ENCODE measurements around the gene ACSS1.
A peak's percentile ranks its signal among the peaks of the same experiment; 100 is the strongest.
"Not testable (repeated sequence)": the region's sequence is repeated elsewhere in the genome, so short reads cannot be mapped to it uniquely, and the experiment has no call there.

ACSS1 gene

DNA sequence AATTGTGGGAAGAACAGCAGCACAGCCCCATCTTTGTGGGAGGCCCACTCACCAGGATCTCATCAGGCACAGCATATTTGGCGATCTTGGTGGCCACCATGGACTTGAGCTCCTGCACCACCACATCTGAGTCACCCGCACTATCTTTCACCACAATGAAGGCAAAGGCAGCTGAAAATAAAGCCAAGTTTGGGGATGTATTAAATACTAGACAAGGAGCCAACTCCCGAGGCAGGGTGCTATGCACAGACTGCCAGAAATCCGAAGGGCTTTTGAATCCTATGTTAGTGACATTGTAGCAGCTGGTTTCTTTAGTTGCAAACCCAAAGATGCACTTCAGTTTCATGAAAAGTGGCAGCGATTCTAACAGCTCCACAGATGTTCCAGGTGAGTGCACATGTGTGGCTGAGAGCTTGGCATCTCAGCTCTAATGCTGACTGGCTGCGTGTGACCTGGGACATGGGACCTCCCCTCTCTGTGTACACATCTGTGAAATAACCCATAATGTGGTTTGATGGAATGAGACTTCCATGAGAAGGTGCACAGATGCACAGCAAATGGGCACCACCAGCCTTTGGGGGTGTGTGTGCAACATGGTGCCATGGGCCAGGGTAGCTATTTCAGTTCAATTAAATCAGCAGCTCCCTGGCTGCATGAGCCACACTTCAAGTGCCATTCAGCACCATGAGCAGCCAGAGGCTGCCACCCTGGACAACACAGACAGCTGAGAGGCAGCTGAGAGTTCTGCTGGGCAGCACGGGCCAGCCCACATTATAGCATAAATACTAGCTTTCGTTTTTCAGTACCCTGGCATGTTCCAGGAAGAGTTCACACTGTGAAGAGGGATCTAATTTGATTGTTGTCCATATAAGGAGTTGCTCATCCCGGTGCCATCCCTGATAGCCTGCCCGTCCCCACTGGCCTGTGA is 48.5 kb downstream of the ACSS1 start:
- DNase-seq, result no peak

DNA sequence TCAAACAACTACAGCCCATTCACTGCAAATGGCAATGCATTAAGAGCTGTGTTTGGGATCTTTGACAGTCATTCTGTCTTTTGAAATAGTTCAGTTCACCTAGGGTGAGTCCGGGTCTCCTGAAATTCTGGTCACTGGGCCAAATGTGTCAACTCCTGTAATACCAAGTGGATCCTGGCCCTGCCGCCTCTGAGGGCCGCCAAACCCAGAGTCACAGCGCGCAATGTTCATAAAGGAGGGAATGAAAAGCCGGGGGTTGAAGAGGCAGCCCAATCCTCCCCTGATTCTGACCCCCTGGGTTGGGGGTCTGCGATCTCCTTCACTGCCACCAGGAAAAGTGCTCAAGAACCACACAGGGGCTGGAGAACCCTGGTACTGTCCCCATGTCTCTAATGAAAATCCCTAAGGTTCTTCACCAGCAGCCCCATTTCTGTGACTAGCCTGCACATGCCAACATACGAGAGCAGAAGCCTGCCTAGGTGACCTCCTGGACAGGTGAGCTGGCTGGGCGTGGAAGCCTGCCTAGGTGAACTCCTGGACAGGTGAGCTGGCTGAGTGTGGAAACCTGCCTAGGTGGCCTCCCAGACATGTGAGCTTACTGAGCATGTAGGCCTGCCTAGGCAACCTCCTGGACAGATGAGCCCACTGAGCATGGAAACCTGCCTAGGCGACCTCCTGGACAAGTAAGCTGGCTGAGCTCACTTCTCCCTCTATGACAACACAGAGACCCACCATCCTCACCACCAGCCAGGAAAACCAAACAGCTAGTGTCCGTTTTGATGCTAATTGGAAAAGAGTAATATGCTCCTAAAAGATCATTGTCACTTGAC is 49.3 kb downstream of the ACSS1 start:
- DNase-seq, result no peak

DNA sequence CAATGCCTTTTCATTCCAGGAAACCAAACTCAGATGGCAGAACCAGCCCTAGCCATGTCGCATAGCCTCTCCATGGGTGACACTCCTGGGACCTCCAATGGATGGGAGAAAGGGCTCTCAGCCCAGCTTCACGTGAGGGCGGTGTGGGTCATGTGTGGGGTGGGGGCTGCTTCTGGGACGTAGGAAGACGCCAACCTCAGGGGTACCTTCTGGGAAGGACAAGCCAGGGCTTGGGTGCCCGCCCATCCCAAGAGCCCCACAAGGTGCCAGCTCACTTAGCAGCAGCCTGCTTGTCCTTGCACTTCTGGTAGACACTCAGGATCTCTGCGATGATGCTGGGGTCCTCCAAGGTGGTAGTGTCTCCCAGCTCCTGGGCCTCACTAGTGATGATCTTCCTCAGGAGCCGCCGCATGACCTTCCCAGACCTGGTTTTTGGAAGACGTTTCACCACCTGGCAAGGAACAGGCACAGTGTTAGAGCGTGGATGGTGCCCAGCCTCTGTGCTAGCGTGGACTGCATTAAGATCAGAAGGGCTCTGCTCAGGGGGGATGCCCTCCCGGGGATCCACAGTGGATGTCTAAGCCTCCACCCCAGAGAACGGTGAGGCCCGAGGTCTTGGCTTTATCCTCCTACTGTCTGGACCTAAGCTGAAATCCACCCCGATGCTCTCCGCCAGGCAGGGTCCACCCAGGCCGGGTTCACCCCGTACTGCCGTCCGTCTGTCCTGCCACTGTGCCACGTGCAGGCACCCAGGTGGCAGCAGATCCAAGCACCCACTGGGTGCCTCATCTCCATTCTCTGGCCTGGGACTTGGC is 50.2 kb downstream of the ACSS1 start:
- DNase-seq, result no peak

DNA sequence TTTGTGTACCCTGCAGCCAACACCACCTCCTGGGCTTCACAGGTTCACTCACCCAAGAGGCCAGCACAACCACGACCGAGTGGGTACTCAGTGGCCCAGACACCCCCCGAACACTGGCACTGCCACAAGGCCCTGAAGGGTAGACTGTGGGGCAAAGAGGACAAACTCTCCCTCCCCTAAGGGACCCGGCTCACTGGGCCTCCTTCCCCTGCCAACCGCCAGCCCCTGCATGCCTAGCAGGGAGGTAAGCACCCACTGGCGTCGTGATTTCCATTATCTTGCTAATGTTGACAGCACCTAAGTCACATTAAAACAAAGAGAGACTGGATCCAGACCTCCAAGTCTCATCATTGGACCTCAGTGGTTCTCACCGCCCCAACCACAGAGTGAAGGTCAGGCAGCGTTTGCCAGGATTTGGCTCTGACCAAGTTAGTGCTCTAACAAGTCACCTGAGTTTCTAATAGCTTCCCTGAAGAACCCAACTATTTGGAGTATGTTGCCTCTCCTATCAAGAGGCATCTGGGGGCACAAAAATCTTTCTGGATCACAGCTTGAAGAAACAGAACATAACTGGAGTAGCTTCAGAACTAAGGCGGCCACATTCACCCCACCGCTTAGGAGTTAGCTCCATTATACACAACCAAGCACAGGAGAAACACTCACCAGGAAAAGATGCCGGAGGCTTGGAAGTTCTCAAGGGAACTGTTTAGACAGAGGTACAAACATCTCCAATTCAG is 51.3 kb downstream of the ACSS1 start:
- no peak for DNase-seq

DNA sequence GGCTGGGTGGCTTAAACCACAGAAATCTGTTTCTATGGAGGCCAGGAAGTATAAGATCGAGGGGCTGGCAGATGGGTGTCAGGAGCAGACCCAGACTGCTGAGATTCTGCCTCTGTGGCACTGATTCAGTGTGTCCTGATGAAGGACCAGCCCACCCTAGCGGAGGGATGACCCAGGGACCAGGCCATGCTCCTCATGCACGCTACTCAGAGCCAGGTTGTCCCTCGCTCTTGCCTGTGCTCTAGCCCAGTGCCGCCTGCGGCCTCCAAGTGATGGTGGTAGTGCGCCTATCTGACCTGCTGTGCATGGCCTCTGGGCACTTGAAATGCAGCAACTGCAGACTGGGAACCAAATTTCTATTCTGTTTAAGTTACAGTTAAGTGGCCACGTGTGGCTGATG is 52.3 kb downstream of the ACSS1 start:
- no peak for DNase-seq

DNA sequence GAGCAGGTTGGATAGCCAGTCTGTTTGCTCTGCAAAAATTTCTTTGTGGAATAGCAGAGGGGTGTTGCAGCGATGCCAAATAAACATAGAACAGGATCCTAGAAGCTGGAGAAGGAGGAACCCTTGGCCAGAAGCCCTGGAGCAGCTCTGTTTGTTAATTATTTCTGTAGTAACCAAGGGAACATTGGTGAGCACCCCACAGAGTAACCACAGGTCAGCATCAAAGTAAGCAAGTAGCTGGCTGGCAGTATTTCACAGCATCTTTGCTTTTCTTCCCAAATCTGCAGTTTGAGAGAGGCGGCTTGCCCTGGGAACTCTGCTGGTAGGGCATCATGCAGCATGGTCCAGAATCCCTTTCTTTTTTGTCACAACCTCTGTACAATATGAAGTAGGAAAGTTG is 52.7 kb downstream of the ACSS1 start:
- no peak for DNase-seq

DNA sequence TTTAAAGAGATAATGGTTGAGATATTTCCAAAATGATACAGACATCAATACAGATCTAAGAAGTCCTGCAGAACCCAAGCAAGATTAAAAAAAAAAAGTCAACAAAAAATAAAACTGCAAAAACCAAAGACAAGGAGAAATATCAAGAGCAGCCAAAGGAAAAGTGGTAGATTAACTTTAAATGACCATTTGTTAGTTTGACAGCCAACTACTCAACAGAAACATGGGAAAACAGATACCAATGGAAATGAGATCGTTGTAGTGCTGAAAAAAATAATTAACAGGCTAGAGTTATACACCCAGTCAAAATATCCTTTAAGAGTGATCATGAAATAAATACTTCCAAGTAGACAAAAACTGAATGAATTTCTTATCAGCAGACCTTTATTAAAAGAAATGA is 54.9 kb downstream of the ACSS1 start:
- DNase-seq, result no peak

DNA sequence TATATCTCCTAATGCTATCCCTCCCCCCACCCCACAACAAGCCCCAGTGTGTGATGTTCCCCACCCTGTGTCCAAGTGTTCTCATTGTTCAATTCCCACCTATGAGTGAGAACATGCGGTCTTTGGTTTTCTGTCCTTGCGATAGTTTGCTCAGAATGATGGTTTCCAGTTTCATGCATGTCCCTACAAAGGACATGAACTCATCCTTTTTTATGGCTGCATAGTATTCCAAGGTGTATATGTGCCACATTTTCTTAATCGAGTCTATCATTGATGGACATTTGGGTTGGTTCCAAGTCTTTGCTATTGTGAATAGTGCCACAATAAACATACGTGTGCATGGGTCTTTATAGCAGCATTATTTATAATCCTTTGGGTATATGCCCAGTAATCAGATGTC is 56.6 kb downstream of the ACSS1 start:
- not testable (repeated sequence) for DNase-seq

- no peak for DNase-seq
Measured at GRCh38 chr20:25000268-25000801, 57.6 kb downstream of the ACSS1 start.

DNA sequence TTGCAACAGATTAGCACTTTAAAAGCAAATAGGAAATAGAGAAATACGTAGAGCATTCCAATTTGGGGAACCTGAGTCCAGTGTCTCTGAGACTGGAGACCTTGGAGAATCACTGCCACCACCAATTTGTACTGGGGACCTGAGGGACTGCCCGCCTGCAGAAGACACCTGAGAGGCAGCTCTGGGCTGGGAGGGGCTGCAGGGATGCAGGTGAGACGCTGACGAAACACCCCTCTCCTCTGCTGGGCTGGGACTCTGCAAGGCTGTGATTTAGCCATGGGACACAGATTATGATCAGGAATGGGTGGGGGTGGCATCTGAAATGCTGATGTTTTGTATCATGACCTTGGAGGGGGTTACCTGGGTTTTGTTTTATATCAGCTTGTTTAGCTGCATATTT is 58.4 kb downstream of the ACSS1 start:
- DNase-seq, result no peak

DNA sequence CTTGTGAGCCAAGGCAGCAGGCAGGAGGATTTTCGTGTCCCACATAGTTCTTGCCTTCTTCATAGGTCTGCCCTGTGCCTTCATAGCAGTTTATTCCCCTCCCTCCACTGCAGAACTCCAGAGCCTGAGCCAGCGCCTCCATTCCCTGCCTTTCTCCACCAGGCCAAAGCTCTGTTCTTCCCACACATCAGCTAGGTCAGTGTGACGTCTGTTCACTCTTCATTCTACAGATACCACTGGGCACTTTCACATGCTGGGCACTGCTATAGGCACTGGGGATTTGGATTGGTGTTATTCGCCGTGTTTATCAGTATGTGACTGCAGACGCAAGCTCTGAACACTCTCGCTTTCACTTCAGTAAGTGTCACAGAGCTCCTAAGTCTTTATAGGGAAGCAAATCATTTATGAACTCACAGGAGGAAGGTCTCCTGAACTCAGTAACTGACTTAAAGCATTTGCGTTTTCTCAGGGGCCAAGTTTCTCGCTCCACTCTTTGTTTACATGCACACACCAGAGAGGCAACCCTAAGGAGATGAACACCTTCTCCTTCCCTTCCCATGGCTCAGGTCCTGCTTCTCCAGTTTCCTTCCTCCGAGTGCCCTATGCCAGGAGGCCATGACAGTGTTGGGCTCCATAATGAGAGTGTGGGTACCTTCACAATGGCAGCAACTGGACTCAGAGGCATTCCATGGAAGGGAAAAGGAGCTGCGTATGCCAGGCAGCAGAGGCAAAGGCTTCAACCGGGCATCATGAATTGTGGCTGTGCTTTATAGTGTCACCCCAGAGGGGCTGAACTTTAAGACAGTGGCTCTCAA is 59.1 kb downstream of the ACSS1 start:
- DNase-seq, result no peak

DNA sequence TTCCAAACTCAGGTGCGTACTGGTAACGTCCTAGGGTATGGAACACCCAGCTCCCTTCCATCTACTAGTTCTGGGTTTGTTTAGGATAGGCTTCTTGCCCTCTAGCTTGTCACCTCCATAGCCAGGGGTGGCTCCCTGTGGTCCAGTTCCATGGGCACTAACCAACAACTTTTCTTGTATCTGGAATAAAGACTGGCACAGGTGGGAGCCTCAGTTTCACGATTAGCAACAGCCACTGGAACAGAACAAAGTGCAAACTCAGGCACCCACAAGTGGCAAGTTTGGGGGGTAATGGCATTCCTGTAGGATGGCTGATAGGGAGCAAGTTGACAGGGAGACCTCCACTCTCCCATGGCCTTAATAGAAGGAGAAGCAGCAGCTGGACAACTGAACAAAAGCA is 59.8 kb downstream of the ACSS1 start:
- DNase-seq, result no peak

DNA sequence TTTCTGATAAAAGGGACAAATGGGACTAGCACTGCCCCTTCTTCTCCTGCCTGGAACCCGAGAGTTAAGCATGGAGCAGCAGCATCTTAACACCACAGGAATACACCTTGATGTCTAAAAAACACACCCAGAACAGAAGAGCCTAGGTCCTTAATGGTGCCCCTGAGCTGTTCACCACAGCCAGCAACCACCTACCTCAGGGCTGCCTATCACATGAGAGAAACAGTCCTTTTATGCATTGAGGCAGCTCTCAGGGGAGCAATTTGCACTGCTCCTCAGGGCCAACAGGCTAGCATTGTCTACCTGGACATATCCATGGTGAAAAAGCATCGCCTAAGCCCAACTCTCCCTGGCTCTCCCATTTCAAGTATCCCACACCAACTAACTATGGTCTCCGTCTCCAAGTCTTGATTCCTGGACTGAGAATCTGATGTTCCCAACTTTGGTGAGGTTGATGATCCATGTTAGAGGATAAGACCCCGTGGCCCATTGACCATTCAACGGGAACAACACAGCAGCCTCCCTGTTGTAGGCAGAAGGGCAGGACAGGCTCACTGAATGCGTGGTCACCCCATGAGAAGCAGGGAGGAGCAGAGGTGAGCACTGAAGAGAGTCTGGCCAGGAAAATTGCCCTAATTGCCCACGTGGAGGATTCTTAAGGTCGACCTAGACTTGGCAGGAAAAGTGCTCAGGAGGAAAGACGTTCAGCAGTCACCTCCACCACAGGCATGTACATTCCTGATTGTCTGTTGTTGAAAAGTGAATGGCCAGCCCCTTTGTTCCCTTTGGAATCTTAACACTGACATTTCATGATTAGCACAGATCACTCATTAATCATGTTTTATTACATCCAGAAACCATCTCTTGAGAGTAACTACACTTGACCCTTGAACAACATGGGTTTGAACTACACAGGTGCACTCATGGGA is 61.2 kb downstream of the ACSS1 start:
- DNase-seq, result no peak

DNA sequence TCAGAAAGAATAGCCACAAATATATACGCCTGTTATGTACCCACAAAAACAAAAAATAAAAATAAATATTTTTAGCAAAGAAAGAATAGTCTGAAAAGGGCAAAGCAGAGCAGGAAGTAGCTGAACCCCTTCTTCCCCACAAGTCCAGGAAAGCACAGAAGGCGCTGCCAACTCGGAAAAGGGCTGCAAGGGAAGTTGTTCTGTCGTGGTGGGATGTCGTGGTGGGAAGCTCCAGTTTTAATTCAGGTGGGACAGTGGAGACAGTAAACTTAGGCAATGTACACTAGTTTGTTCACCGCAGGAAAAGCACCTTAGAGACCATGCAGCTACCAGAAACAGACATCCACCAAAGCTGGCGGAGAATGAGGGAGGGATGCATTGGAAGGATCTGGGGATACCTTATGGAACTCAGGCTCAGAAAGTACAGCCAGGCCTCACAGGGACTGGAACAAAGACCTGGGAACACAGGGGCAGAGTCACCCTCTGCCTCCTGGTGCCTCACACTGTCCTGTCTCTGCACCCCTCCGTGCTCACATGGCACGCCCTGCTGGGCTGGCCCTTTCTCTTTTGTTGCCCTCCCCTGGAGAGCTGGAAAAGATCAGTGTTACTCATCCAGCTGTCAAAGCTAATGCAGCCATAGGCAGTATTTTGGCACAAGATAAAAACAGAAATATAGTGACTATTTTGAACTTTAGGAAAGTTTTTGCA is 62.0 kb downstream of the ACSS1 start:
- no peak for DNase-seq

DNA sequence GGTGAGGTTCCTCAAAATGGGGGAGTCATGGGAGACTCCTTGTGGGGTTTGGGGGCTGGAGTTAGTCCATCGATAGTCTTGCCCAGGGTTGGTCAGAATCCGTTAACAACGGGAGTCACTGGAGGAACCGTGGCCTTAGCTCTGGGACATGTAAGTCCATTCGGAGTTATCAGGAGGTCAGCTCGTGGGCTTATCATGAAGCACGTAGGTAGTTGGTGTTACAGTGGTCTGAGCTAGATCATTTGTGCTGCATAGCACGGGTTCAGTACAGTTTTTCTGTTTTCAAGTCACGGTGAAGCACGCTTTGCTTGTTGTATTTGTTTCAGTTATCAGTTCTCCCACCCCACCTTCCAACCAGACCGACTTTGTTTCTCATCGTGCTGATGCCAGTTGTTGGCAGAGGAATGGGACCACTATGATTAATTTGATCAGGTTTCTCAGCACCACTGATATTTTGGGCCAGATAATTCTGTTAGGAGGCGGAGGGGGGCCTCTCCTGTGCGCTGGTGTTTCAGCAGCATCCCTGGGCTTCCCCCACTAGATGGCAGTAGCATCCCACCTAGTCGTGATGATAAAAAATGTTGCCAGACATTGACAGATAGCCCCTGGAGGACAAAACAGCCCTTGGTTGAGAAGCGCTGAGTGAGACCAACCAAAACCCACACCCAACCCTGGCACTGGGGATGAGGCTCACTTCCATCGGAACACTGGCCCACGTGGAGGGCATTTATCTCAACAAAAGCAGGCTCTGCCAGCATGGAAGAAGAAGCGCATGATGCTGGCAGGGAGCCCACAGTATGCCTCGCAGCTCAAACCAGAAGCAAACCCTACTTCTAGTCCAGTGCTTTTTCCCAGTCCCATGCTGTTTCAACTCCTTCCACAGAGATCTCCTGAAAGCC is 63.2 kb downstream of the ACSS1 start:
- peak; percentile 76 for DNase-seq

GRCh38 chr20:24994186-24994465 is 63.8 kb downstream of the ACSS1 start:
- no peak for DNase-seq

GRCh38 chr20:24993337-24994185 is 64.4 kb downstream of the ACSS1 start:
- no peak for DNase-seq

Data from NCI-H1436 (cell line).